Common myeloid progenitor, CD34-positive (primary cell): Measurements from ENCODE around the gene RPS10.

Source experiments
- CTCF ChIA-PET: fragments of 350-600 bp; sonication (Branson Sonifier 250); formaldehyde crosslinking; loops from one replicate; lab custom pipeline; 2021; ENCODE audit warnings: antibody characterized with exemption; lab: Charles Lee
- POLR2A ChIA-PET: fragments of 350-600 bp; sonication (Branson Sonifier 250); formaldehyde crosslinking; loops from one replicate; lab custom pipeline; 2021; ENCODE audit warnings: antibody characterized with exemption; lab: Charles Lee
- DNase-seq, 3 donors: peaks; one replicate each; pipeline versions ENCODE4 v3.0.0 to v3.0.0-alpha.2; 2013
- H3K27ac ChIP-seq, 2 experiments: 1 replicate in 1 of 2; 2 replicates in 1 of 2; pipeline ENCODE4 v1.7.0; 2013; ENCODE audit warnings: inconsistent platforms in 2 of 2, low read length in 2 of 2, mild to moderate bottlenecking in 2 of 2, low read depth in 1 of 2, moderate library complexity in 1 of 2; ENCODE audit not compliant: severe bottlenecking in 2 of 2, insufficient read depth in 1 of 2, poor library complexity in 1 of 2
- H3K27me3 ChIP-seq, 5 experiments: replicated peaks in 2 of 5; 1 replicate in 3 of 5; 2 replicates in 2 of 5; pipeline versions ENCODE4 v1.6.1 to v1.7.0; 2013; ENCODE audit warnings: low read length in 4 of 5, mild to moderate bottlenecking in 2 of 5, moderate library complexity in 2 of 5, inconsistent platforms in 1 of 5; ENCODE audit not compliant: insufficient read depth in 5 of 5, control insufficient read depth in 4 of 5
- H3K36me3 ChIP-seq, 4 experiments: 1 replicate in 2 of 4; 2 replicates in 2 of 4; pipeline versions ENCODE4 v1.6.1 to v1.7.0; 2013; ENCODE audit warnings: low read length in 3 of 4, control low read depth in 1 of 4, mild to moderate bottlenecking in 1 of 4; ENCODE audit not compliant: control insufficient read depth in 4 of 4, insufficient read depth in 4 of 4
- H3K4me1 ChIP-seq, 4 experiments: 1 replicate in 3 of 4; 2 replicates in 1 of 4; pipeline versions ENCODE4 v1.6.1 to v1.7.1; 2013; ENCODE audit warnings: low read length in 3 of 4, mild to moderate bottlenecking in 3 of 4, control low read depth in 1 of 4, inconsistent platforms in 1 of 4, moderate library complexity in 1 of 4; ENCODE audit not compliant: control insufficient read depth in 4 of 4, insufficient read depth in 4 of 4; ENCODE audit errors: control extremely low read depth in 1 of 4
- H3K4me3 ChIP-seq, 7 experiments: 1 replicate in 4 of 7; 2 replicates in 3 of 7; pipeline versions ENCODE4 v1.5.1 to v1.7.0; 2013; ENCODE audit warnings: mild to moderate bottlenecking in 7 of 7, low read length in 6 of 7, moderate library complexity in 6 of 7, inconsistent platforms in 2 of 7, low read depth in 2 of 7, control low read depth in 1 of 7; ENCODE audit not compliant: insufficient read depth in 4 of 7, control insufficient read depth in 1 of 7; ENCODE audit errors: extremely low read depth in 1 of 7
- H3K9me3 ChIP-seq, 5 experiments: 1 replicate in 4 of 5; 2 replicates in 1 of 5; pipeline versions ENCODE4 v1.6.1 to v1.7.1; 2013; ENCODE audit warnings: low read length in 4 of 5, mild to moderate bottlenecking in 2 of 5, inconsistent platforms in 1 of 5, low read depth in 1 of 5, moderate library complexity in 1 of 5; ENCODE audit not compliant: control insufficient read depth in 4 of 5, insufficient read depth in 2 of 5; ENCODE audit errors: control extremely low read depth in 1 of 5
- WGBS: methylation state at CpG from one replicate; pipeline ENCODE4 v1.1.5; 2013; ENCODE audit not compliant: insufficient coverage; 5-methylcytosine and 5-hydroxymethylcytosine counted together

The RPS10 gene

GRCh38 chr6:34468378-34468892 lies 42.6 kb upstream of the RPS10 start:
- 85% methylated on average over 4 of the region's 4 CpGs for WGBS
- H3K36me3 ChIP-seq = no peaks in the 10 kb centered on the region
- no peak overlapping the region for H3K27ac ChIP-seq
- no peak for DNase-seq
- H3K4me3 ChIP-seq = no peak overlapping the region
- POLR2A ChIA-PET = no interaction called here
- H3K4me1 ChIP-seq = peaks cover 0 to 15% (median 11%) of the 10 kb centered on the region in 4 experiments
- CTCF ChIA-PET = interaction anchor here (1.1 to 1.7 kb wide), 3 partner anchors 10 to 140 kb away, joined by 3 to 4 read pairs (median 3); no protein-coding TSS in a partner anchor
- no peaks in the 10 kb centered on the region for H3K9me3 ChIP-seq
- H3K27me3 ChIP-seq = peaks cover 0 to 26% (median 9%) of the 10 kb centered on the region in 5 experiments

GRCh38 chr6:34466242-34467185 lies 40.6 kb upstream of the RPS10 start:
- peak overlapping the region in 5 of 7 experiments; percentile 29 to 76 (median 54) for H3K4me3 ChIP-seq
- peaks cover 0 to 15% (median 11%) of the 10 kb centered on the region in 4 experiments for H3K4me1 ChIP-seq
- CTCF ChIA-PET = interaction anchor here (0.7 to 1.7 kb wide), 5 partner anchors 9 to 128 kb away, joined by 3 read pairs; no protein-coding TSS in a partner anchor
- 65% methylated on average over 19 of the region's 28 CpGs for WGBS
- H3K9me3 ChIP-seq = no peaks in the 10 kb centered on the region
- no peak for DNase-seq
- H3K27ac ChIP-seq = no peak overlapping the region
- peaks cover 0 to 31% (median 9%) of the 10 kb centered on the region in 5 experiments for H3K27me3 ChIP-seq
- no peaks in the 10 kb centered on the region for H3K36me3 ChIP-seq
- POLR2A ChIA-PET = no interaction called here

- Histone ChIP-seq H3K9me3 (no peaks in the 10 kb centered on the region), H3K36me3 (no peaks in the 10 kb centered on the region), H3K27ac (no peak within 1 kb of the TSS), H3K4me3 (peak within 1 kb of the TSS in 6 of 7 experiments; percentile 37 to 76 (median 56)), H3K27me3 (peaks cover 0 to 31% (median 9%) of the 10 kb centered on the region in 5 experiments), H3K4me1 (peaks cover 0 to 15% (median 11%) of the 10 kb centered on the region in 4 experiments)
- ChIA-PET POLR2A (no interaction called here), CTCF (interaction anchor here (1.3 to 1.4 kb wide), 2 partner anchors 8 to 18 kb away, joined by 3 read pairs; no protein-coding TSS in a partner anchor)
- WGBS = 3% methylated on average over 34 of the region's 67 CpGs
- DNase-seq = peak in 2 of 3 donors; percentile 36 to 43
These were observed 39.8 kb upstream of the RPS10 start, which contains the start of gene PACSIN1 for GRCh38 chr6:34465531-34466241. PACSIN1 (plus strand) TSS chr6:34466076; CDS start chr6:34526306, 60,230 bp downstream.

- Histone ChIP-seq H3K4me3 (no peak overlapping the region), H3K4me1 (peaks cover 0 to 12% (median 11%) of the 10 kb centered on the region in 4 experiments), H3K36me3 (no peaks in the 10 kb centered on the region), H3K9me3 (no peaks in the 10 kb centered on the region), H3K27me3 (peaks cover 0 to 31% (median 9%) of the 10 kb centered on the region in 5 experiments), H3K27ac (no peak overlapping the region)
- WGBS = 93% methylated on average over 3 of the region's 4 CpGs
- CTCF ChIA-PET = interaction anchor here (2.0 to 8.1 kb wide), 2 partner anchors 130 to 145 kb away, joined by 5 to 70 read pairs; no protein-coding TSS in a partner anchor
- no peak for DNase-seq
- POLR2A ChIA-PET = no interaction called here
These were observed 38.0 kb upstream of the RPS10 start for GRCh38 chr6:34463849-34464248.

GRCh38 chr6:34463299-34463698 lies 37.4 kb upstream of the RPS10 start:
- H3K4me1 ChIP-seq = peaks cover 0 to 12% (median 11%) of the 10 kb centered on the region in 4 experiments

GRCh38 chr6:34462551-34462971 lies 36.7 kb upstream of the RPS10 start:
- H3K4me3 ChIP-seq = no peak overlapping the region
- ChIA-PET CTCF (interaction anchor here (0.8 to 8.1 kb wide), 7 partner anchors 10 to 149 kb away, joined by 3 to 70 read pairs (median 4); no protein-coding TSS in a partner anchor), POLR2A (no interaction called here)
- no peaks in the 10 kb centered on the region for H3K36me3 ChIP-seq
- H3K4me1 ChIP-seq = peaks cover 0 to 12% (median 11%) of the 10 kb centered on the region in 4 experiments
- no peak for DNase-seq
- WGBS = 64% methylated on average over 6 of the region's 6 CpGs
- H3K9me3 ChIP-seq = no peaks in the 10 kb centered on the region
- H3K27ac ChIP-seq = no peak overlapping the region
- H3K27me3 ChIP-seq = peaks cover 0 to 31% (median 9%) of the 10 kb centered on the region in 5 experiments

More at GRCh38 chr6:34463299-34463698, 37.4 kb upstream of the RPS10 start:
- ChIA-PET POLR2A (no interaction called here), CTCF (interaction anchor here (1.6 to 8.1 kb wide), 5 partner anchors 9 to 145 kb away, joined by 3 to 70 read pairs (median 5); no protein-coding TSS in a partner anchor)
- DNase-seq = no peak
- no peaks in the 10 kb centered on the region for H3K9me3 ChIP-seq
- H3K27me3 ChIP-seq = peaks cover 0 to 31% (median 9%) of the 10 kb centered on the region in 5 experiments
- WGBS = 100% methylated on average over 1 of the region's 2 CpGs
- no peaks in the 10 kb centered on the region for H3K36me3 ChIP-seq
- H3K27ac ChIP-seq = no peak overlapping the region
- H3K4me3 ChIP-seq = no peak overlapping the region
